A673 (cell line): ENCODE measurements around the gene CMTM8. TPM values are rescaled to one million over a fixed set of nuclear protein-coding genes. Genes with fewer than 3 reads are reported as not detected.

Source experiments
- BruUV-seq: library from RNA; stranded (reverse); fragments of 400-500 nt; replicated peaks from 2 replicates; lab custom pipeline; 2021; lab: Mats Ljungman, UMichigan
- CTCF ChIA-PET: fragments of 300-600 bp; sonication (Branson Sonifier 250); formaldehyde crosslinking; loops from one replicate; lab custom pipeline; 2022; ENCODE audit warnings: antibody characterized with exemption; lab: Charles Lee
- POLR2A ChIA-PET: fragments of 300-600 bp; sonication (Branson Sonifier 250); formaldehyde crosslinking; loops from one replicate; lab custom pipeline; 2022; ENCODE audit warnings: antibody characterized with exemption; ENCODE audit not compliant: low non-redundant PET; lab: Charles Lee
- DNase-seq: peaks from one replicate; pipeline ENCODE4 v3.0.0-alpha.2; 2015; ENCODE audit warnings: low spot score
- H3K27ac ChIP-seq: fragments of 200-600 bp; sonication (generic); 2 replicates; pipeline ENCODE4 v1.5.1; 2016; ENCODE audit warnings: mixed run types, low read depth, mild to moderate bottlenecking, mixed read lengths, antibody characterized with exemption, low read length; ENCODE audit not compliant: poor library complexity, severe bottlenecking
- H3K27me3 ChIP-seq: fragments of 200-600 bp; sonication (generic); replicated peaks from 2 replicates; pipeline ENCODE4 v1.6.1; 2017; ENCODE audit warnings: mixed run types, low read depth, mild to moderate bottlenecking, mixed read lengths, antibody characterized with exemption, low read length; ENCODE audit not compliant: insufficient read depth, poor library complexity
- H3K36me3 ChIP-seq: fragments of 200-600 bp; sonication (generic); 2 replicates; pipeline ENCODE4 v1.6.1; 2016; ENCODE audit warnings: mixed run types, mild to moderate bottlenecking, mixed read lengths, antibody characterized with exemption, low read length; ENCODE audit not compliant: insufficient read depth, poor library complexity, severe bottlenecking
- H3K4me1 ChIP-seq: fragments of 200-600 bp; sonication (generic); 2 replicates; pipeline ENCODE4 v1.6.1; 2017; ENCODE audit warnings: mixed run types, mild to moderate bottlenecking, mixed read lengths, antibody characterized with exemption, low read length; ENCODE audit not compliant: insufficient read depth, poor library complexity, severe bottlenecking
- H3K4me3 ChIP-seq: fragments of 200-600 bp; sonication (generic); 2 replicates; pipeline ENCODE4 v1.5.1; 2016; ENCODE audit warnings: low read depth, mixed run types, mild to moderate bottlenecking, mixed read lengths, low read length; ENCODE audit not compliant: poor library complexity, severe bottlenecking
- H3K9me3 ChIP-seq: fragments of 200-600 bp; sonication (generic); 2 replicates; pipeline ENCODE4 v1.6.1; 2016; ENCODE audit warnings: mixed run types, low read depth, mild to moderate bottlenecking, mixed read lengths, antibody characterized with exemption, low read length; ENCODE audit not compliant: poor library complexity, severe bottlenecking
- CTCF ChIP-seq: fragments of 300-800, 200-600 bp; sonication (generic); conservative IDR thresholded peaks from 2 replicates; pipeline ENCODE4 v1.5.1; 2017; ENCODE audit warnings: low read depth, mild to moderate bottlenecking, antibody characterized with exemption, low read length, moderate library complexity, mixed read lengths
- EZH2 ChIP-seq: fragments of 200-600 bp; sonication (generic); IDR thresholded peaks from 2 replicates; pipeline ENCODE4 v1.6.1; 2017; ENCODE audit warnings: borderline replicate concordance, low read depth, mild to moderate bottlenecking, mixed read lengths, antibody characterized with exemption, low read length; ENCODE audit not compliant: poor library complexity, severe bottlenecking
- intact Hi-C: fragments of 100-400 bp; cut with micrococcal nuclease; formaldehyde crosslinking; loops from one replicate; pipeline ENCODE4 v1.10.0; 2022; ENCODE audit not compliant: unreplicated experiment
- total RNA-seq: library from RNA; stranded (reverse); gene quantifications from 2 replicates; pipeline ENCODE4 v1.2.3, GENCODE V29; 2021

CMTM8 gene
- total RNA-seq, 1 experiment from 2014 or later, result 2.1 TPM

- no peak for TF ChIP-seq CTCF
- no peak for TF ChIP-seq EZH2
- no peak overlapping the region for H3K27ac ChIP-seq
- H3K9me3 ChIP-seq, result no peaks in the 10 kb centered on the region
- H3K36me3 ChIP-seq, result no peaks in the 10 kb centered on the region
- H3K4me3 ChIP-seq, result no peak overlapping the region
- intact Hi-C loops, result no loop called here
- DNase-seq, result no peak
- H3K4me1 ChIP-seq, result no peaks in the 10 kb centered on the region
- no TSS peak for BruUV-seq
- ChIA-PET CTCF (no interaction called here), POLR2A (no interaction called here)
- H3K27me3 ChIP-seq, result no peaks in the 10 kb centered on the region
These were observed 69.1 kb downstream of the CMTM8 start for GRCh38 chr3:32307591-32307990.

- intact Hi-C loops, result no loop called here
These were observed 69.9 kb downstream of the CMTM8 start for GRCh38 chr3:32308378-32308777.

GRCh38 chr3:32309654-32310242, 71.3 kb downstream of the CMTM8 start:
- Histone ChIP-seq H3K4me1 (no peaks in the 10 kb centered on the region), H3K27ac (no peak overlapping the region), H3K36me3 (no peaks in the 10 kb centered on the region), H3K9me3 (no peaks in the 10 kb centered on the region), H3K27me3 (no peaks in the 10 kb centered on the region), H3K4me3 (no peak overlapping the region)
- intact Hi-C loops, result no loop called here
- POLR2A ChIA-PET, result no interaction called here
- no TSS peak for BruUV-seq
- TF ChIP-seq CTCF (no peak), EZH2 (no peak)
- DNase-seq, result no peak
- CTCF ChIA-PET, result interaction anchor here (0.7 kb wide), 1 partner anchor 365 kb away, joined by 3 read pairs; no protein-coding TSS in a partner anchor

More at GRCh38 chr3:32308378-32308777, 69.9 kb downstream of the CMTM8 start:
- Histone ChIP-seq H3K27ac (no peak overlapping the region), H3K36me3 (no peaks in the 10 kb centered on the region), H3K4me1 (no peaks in the 10 kb centered on the region), H3K4me3 (no peak overlapping the region), H3K27me3 (no peaks in the 10 kb centered on the region), H3K9me3 (no peaks in the 10 kb centered on the region)
- no peak for TF ChIP-seq EZH2
- TF ChIP-seq CTCF, result no peak
- no peak for DNase-seq
- ChIA-PET POLR2A (no interaction called here), CTCF (no interaction called here)
- BruUV-seq, result no TSS peak
